NCI-H82 (cell line): ENCODE measurements around the gene MAML2.
"Not testable (repeated sequence)": the region's sequence is repeated elsewhere in the genome, so short reads cannot be mapped to it uniquely, and the experiment has no call there.

Source experiments
- DNase-seq: peaks from one replicate; lab custom pipeline; 2025; lab: John Stamatoyannopoulos, UW

Gene MAML2

DNA sequence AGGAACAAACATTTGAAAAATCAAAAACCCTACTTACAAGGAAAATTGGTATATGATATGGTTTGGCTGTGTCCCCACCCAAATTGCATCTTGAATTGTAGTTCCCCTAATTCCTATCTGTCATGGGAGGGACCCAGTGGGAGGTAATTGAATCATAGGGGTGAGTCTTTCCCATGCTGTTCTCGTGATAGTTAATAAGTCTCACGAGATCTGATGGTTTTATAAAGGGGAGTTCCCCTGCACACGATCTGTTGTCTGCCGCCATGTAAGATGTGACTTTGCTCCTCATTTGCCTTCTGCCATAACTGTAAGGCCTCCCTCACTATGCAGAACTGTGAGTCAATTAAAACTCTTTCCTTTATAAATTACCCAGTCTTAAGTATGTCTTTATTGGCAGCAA, 74.5 kb downstream of the MAML2 start:
- not testable (repeated sequence) for DNase-seq

DNA sequence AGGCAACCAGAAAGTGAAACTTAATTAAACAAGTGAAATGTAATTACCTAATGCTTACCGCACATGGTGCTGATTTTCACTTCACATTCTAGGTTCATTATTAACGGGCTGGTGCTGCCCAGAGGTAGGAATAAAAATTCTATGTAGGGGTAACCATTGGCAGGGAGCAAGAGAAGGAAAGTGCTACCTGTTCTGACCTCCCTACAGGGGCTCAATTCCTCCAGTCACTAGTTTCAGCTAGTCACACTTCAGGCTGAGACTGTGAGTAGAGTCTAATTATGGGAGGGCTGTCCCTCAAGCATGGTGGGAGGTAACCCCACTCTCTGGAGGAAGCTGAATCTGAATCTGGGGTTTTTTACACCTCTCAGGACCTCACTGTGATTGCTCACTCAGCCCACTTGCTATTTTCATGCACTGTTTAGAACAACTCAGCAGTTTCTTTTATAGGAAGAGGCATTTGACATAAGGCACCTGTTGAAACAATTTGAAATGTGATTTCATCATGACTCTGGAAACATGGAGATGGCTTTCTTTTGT, 75.4 kb downstream of the MAML2 start:
- no peak for DNase-seq

DNA sequence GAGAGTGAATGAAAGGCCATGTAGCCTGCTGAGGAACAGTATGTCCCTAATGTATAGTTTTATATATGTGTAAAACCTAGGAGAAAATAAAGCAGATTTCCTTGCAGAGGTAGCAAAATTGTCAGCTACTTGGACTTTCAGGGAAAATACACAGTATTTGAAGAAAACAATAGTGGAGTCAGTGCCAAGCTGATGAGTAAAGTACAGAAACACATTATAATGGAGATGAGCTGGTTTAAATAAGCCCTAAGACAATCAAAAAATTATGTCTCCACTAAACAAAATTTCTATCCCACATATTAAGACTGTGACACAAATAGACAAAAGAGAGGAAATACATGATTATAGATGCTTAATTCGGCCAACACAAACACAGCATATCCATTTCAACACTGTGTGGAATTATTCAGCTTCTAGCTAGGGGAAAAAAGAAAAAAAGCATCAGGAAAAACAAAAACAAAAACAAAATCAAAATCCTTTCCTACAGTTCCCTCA, 75.9 kb downstream of the MAML2 start:
- no peak for DNase-seq

DNA sequence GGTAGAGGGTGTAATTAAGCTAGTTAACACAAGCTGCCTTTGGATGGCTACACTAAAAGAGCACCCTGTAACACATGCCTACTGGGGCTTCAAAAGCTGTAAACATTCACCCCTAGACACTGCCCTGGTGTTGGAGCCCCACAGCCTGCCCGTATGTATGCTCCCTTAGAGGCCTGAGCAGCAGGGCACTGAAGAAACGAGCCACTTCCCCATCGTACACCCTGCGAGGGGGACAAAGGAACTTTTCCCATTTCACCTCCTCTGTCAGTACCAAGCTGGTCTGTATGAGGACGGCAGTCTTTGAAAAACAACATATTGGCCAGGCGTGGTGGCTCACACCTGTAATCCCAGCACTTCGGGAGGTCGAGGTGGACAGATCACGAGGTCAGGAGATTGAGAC, 77.0 kb downstream of the MAML2 start:
- DNase-seq, result no peak

DNA sequence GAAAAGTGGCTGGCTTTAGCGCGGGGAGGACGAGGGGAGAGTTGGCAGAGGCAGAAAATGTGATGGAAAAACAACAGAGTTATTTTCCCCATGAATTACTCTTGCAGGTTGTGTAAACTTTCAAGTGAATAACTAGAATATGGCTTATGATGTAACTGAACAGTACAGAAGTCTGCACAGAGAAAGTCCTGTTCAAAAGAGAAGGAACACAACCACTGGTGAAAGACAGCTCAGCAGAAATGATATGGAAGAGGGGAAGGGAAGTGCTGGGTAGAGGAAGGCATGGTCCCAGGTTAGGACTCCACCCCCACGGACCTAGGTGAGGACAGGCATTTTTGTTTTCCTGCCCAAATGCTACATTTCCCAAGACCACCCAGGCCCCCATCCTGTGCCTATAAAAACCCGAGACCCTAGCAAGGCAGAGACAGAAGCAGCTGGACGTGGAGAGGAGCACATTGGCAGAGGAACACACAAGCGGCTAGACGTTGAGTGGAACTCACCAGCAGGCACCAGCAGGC, 77.7 kb downstream of the MAML2 start:
- DNase-seq, result no peak

DNA sequence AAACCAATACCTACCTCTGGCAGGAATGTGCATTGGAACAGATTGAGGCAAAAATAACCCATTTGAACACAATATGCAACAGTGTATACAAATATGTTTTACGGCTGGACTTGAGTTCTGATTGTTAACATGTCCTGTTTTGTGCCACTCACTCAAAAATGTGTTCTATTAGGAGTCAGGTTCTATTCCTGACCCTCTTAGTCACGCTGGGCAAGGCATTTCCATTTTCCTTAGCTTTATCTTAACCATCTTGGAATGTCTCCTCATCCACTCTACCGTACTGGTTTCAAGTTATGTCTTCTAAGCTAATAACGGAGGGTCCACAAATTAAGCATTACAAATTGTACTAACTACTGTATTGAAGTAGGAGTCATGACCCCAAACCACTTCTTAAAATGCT, 78.6 kb downstream of the MAML2 start:
- DNase-seq, result no peak

DNA sequence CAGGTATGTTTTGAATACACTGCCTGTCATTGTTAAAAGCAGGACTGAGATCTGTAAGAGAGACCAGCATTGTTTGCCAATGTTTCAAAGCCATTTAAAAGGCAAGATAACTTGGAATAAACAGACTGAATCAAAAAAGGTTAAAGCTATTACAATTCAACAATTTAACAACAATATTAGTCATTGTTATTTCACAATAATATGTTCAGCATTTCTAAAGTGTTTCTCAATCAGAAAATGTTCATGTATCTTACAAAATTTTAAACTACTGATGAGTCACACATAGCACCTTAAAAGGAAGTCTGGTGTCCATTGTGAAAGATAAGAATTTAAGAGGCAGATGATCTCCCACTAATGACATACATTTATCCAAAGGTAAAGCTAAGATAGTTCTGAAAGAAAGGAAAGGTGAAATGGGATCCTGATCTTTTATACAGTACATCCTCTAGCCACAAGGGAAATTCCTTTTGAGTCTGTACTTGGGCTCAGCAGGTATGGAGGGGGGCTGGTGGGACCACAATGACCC, 79.7 kb downstream of the MAML2 start:
- DNase-seq, result peak; percentile 25

DNA sequence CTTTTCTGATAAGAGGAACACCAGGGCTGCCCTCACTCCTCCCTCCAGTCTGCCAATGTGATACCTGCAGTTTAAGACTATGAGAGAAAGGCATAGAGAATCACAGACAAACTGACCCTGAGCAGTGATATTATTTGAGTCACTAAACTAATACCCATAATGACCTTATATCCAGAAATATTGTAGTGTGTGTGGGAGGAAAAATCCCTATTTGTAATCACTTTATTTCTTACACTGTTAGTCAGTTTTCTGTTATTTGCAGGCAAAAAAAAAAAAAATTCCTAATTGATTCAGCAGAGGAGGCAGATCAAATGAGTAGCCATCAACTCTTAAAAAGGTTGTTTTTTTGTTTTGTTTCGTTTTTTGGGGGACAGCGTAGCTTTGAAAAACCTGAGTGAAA, 82.5 kb downstream of the MAML2 start:
- DNase-seq, result peak; percentile 62

DNA sequence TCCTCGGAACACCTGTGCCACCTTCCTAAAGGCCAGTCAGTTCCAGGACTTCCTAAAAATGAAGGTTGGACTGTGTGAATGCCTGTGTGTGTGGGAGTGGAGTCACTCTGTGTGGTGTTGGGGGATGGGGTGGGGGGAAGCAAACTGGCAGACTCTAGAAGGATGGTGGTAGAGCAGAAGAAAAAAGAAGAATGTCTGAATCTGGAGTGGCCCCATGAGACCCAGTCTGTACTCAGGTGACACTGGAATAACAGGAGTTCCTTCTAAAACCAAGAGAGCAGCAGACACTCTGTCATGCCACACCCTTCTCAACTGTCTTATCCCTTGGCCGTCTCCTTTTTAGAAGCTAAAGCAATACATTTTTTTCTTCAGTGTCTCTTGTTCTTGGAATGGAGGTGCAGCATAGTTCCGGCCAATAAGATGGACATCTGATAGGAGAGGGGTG, 82.9 kb downstream of the MAML2 start:
- peak; percentile 62 for DNase-seq

DNA sequence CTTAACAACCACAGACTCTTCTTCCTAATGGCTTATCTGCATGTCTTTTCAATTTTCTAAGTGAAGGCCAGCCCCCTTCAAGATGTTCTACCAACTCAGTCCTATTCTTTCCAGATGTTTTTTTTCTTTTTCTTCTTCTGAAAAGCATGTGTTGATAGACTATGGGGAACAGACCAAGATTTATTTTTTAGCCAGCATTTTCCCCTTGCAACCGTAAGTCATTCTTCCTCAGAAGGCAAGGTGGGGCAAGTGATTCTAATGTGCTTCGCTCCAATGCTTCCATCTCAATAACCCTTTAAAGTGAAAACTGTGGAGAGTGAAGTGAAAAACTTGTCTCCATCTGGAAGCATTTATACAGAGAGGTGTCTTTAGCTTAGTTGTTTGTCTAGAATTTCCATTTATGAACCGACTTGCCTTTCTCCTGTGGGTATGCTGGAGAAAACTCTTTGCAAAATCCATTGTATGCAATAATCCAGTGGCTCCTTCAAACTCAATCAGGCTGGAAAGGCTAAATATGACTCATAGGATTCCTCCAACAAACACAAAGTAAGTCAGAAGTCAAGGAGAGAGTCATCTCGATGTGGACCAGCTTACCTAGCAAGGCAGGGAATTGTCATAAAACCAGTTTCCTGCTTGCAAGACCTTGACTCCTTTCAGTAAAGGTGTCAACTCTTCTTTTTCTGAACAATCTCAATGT, 83.7 kb downstream of the MAML2 start:
- no peak for DNase-seq

DNA sequence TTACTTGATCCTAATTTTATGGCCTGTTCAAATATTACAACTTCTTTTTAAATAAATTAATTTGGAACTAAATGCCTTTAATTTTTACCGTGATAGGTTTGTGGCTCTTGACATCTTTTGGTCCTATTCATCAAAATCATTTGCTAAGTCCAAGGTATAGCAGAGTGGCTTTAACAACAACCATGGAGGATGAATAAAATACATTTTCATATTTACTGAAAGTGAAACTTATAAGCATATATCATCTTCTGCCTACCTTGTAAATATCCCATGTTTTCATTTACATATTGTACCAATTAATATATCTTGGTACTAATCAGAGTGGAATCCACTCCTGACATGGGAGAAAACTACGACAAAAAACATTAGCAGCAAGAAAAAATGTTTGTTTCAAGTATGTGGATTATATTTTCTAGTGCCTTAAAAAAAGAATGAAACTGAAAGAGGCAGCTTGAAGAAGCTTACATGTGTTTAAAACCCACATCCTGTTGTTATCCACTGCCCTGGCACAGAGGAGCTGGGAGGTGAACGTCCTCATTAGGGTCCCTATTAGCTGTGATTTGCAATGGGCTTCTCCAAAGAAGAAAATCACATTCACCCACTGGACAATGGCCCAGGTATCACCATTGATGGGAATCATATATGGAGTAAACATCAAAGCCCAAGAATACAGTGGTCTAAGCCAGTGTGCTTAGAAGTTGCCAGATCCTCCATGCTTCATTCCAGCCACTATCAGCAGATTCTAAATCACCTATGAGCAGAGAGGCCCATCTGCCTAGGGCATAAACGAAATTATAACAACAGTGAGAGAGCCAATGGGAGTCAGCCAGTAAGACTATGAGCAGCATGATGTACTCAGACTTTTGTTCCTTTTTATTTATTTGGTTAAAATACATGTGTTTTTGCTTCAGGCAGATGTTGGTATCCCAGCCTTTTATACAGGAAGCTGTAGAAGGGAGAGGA, 84.7 kb downstream of the MAML2 start:
- DNase-seq, result no peak

DNA sequence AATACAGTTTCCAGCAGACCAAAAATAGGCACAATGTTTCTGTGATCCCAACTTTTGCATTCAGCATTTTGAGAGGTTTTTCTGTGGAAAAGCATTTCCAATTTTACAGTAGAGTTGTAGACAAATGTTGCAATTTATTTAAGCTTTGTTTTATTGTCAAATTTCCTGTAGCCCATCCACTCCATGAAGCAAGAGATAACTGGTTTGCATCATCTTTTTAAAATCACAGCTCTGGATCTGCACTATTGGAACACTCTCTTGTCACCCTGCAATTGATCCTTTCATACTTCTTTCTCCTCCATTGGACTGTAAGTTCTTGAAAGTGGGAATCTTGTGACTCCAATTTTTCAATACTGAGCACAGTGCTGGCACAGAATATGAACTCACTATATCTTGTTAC, 86.0 kb downstream of the MAML2 start:
- DNase-seq, result no peak

DNA sequence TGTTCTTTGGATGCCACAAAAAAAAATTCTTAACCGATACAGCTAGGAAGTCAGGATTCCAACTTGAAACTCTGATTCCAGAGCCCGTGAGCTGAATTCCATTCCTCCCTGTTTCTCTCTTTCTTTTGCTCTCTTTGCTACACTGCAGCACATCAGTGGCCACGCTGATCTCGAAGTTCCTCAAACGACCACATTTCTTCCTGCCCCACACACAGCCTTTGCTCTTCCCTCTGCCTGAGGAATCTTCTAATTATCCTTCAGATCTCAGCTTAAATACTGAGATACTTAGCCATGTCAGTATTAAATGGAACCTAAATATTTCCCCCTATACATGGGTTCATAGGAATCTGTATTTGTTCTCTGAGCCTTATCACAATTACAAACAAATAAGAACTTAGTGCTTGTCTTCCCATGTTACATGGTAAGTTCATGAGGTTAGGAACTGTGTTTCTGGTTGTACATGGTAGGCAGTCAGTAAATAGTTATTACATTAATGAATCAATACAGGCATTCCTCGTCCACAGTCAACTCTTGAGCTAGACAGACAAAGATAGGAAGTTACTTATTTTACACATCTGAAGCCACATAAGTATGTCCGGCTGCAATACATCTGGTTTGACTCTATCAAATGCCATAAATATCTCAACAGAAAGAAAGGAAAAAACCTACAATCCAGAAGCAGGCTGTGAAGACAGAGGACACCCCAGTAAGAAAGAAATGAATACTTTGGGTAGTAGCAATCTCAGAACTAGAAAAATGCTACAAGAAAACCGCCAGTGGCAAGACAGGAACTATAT, 86.6 kb downstream of the MAML2 start:
- no peak for DNase-seq

DNA sequence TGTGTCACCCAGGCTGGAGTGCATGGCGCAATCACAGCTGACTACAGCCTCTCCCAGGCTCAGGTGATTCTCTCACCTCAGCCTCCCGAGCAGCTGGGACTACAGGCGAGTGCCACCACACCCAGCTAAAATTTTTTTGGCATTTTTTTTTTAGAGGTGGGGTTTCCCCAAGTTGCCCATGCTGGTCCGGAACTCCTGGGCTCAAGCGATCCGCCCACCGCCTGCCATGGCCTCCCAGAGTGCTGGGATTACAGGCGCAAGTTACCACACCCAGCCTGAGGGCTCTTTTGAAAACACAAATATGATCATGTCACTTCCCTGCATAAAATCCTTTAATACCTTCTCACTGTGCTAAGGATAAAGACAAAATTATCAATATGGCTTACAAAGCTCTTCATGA, 88.1 kb downstream of the MAML2 start:
- DNase-seq, result no peak

DNA sequence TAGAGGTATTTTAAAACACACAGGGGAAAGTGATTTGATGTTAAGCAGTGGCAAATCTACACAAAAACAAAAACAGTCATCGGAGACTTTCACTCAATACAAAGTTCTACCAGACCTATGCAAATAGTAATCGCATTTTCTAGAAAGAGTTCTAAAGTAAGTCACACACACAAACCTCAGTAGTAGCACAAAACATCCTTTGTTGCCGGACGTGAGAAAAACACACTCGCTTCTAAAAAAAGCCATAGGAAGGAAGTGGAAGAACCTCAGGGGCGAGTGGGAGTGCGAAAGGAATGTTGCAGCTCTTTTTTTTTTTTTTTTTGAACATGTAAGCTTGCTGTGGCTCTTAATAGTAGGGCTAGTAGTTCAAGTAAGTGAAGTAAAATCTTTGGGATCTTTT, 88.9 kb downstream of the MAML2 start:
- DNase-seq, result no peak

DNA sequence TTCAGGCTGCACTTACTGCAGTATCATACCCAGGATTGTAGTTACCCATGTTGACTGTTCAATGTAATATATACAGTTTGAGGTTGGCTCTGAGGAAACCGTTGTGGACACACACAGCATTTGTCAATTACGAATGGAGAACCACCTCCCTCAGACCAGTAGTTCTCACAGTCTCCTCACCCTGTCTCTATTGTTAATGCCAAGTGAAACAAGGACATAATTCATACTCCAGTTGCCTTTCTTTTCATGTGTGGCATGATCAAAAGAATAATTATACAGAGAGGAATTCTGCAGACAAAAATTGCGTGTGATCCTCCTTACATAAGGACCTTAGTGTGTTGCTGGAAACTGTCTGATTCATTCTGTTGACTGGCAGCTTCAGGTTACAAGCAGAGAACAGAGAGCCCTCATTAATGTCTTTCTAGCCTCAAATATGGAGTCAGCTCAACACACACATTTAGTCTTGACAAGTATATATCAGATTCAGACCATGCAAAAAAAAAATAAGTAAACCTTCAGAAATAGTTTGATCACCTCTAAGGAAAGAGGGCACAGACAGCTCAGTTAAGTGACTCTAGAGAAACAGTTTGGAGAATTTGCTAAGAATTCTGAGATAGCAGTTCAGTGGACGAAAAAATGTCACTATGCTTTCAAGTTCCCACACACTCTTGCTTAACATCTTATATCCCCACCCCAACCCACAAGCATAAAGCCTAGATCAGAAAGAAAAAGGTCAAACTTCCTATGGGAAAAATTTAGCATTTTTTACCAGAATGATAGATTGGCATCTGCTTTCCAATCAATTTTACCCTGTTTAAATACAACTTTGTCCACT, 96.1 kb downstream of the MAML2 start:
- DNase-seq, result no peak

DNA sequence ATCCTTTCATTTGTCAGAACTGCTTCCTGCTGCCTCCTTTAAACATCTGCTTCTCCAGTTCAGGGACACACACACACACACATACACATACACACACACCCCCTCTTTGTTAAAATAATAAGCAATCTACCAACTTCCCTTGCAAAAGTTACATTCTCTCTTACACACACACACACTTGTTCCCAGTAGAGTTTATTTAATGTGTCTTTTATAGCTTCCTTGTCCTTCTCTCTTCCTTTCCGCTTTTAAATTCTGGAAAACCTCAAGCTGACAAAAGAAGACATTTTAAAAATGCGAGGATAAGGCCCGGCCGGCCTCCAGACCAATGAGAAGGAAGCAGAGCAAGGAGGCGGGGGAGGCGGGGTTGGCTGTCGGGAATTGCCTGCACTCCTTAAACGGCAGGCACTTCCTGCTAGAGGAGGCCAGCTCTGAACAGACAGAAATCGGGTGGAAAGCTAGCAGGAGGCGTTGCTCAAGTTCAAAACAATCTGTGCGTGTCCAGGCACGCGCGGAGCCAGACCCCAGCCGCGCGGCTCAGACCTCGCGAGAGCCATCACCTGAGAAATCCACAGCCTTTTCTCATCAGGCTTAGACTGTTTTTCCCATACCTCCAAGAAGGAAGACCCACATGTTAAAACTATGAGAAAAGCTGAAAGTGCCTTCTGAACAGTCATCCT, 99.9 kb downstream of the MAML2 start:
- DNase-seq, result peak; percentile 97

DNA sequence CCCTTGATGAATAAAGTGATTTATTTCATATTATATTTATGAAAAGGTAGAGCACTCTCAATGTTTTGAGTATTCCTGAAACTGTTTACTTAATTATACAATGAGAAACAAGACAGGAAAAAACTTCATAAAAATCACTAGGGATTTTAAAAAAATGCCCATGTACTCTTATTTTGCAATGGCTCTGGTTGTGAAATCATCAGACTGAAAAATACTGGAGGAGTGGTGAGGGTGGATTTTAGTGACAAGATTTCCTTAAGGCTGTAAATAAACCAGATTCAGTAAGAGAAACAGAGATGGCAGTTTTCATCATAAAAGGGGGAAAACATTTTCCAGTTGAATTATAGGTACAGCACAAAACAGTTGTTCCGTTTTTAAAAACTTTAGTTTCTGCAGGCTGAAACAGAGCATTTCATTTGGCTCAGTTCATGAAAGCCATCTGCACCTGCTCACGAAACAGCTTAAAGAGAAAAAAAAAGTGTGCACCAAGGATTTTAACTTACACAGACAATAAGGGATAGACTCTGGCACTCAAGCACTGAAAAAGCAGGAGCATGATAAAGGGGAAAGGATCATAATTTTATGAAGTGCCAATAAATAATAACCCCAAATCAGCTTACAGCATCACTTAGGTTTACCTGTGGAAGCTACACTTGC, 100.7 kb downstream of the MAML2 start:
- peak; percentile 32 for DNase-seq

DNA sequence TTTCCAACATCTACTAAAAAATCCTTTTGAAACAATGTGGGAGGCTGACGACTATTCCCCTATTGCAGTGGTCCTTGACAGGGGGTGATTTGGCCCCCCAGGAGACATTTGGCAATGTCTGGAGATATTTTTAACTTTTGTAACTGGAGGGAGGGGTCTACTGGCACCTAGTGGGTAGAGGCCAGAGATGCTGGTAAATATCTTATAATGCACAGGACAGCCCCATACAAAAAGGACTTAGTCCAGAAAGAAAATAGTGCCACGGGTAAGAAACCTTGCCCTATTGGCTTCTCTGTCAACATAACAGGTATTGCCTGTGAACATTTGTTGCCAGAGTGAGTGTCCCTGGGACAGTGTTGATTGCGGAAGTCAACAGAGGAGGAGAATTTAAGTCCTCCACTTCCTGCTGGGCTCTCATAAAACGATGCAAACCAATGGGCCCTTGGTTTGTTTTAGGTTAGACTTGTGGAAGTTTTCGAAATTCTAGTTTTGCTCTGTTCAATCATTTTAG, 101.6 kb downstream of the MAML2 start:
- DNase-seq, result peak; percentile 35
